ENCODE results near the gene FAM76A. TPM values are rescaled to one million over a fixed set of nuclear protein-coding genes. Genes with fewer than 3 reads are reported as not detected.

FAM76A gene
- total RNA-seq, 1 donor from 2014 or later = 18.3 TPM

DNA sequence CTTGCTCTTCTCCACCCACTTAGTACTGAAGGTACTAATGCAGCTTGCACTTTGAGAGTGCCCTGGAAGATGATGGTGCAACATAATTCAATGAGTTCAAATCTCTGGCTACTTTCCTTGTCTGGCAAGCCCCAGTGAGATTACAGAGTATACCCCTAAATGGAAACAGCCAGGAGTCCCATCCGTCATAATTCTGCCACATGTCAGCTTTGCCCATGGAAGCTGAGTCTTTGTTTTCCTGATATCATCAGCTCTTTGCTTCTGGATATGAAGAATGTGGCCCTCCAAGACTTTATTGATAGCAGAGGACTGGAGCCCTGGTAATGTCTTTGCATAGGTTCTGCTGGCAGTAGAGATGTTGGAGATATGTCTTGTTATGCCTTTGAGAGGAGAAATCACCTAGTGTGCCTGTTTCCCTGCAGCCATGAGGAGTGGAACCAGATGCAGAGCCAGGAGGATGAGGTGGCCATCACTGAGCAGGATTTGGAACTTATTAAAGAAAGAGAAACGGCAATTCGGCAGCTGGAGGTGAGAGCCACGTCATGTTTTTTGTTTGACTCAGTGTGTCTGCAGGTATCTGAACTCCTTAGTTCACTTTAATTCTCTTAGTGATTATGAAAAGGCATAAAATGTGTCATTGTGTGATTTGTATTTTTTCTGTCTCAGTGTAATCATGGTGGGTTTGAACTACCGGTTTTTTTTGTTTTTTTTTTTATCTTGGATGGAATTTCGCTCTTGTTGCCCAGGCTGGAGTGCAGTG, 86.2 kb downstream of the FAM76A start:
- intact Hi-C loops (cut with DNase I) = no loop called here
- ATAC-seq = no peak

More for the DNA sequence above, 86.2 kb downstream of the FAM76A start:
- no peak for DNase-seq (ENCODE audit: low spot score)

Other genes starting within 250 kb of the FAM76A start
- 183 TPM for gene WASF2, start 235.8 kb upstream of the FAM76A start, total RNA-seq
- 61.9 TPM for gene AHDC1, start 121.8 kb upstream of the FAM76A start, total RNA-seq
- gene FGR, start 90.8 kb upstream of the FAM76A start, total RNA-seq = 15.3 TPM
- 45.9 TPM for gene IFI6, start 53.8 kb upstream of the FAM76A start, total RNA-seq
- 72.2 TPM for gene STX12, start 47.3 kb downstream of the FAM76A start, total RNA-seq
- gene PPP1R8, start 104.8 kb downstream of the FAM76A start, total RNA-seq = 32.5 TPM
- gene THEMIS2, start 146.6 kb downstream of the FAM76A start, total RNA-seq = 25.7 TPM
- 19.8 TPM for gene RPA2, start 188.6 kb downstream of the FAM76A start, total RNA-seq
- gene SMPDL3B, start 209.0 kb downstream of the FAM76A start, total RNA-seq = 0.27 TPM
- 5.0 TPM for gene XKR8, start 234.0 kb downstream of the FAM76A start, total RNA-seq

Measured in sciatic nerve (tissue), 2 donors.